ENCODE results near the gene VWA1. TPM values are rescaled to one million over a fixed set of nuclear protein-coding genes. Genes with fewer than 3 reads are reported as not detected.
"Not testable (repeated sequence)": the region's sequence is repeated elsewhere in the genome, so short reads cannot be mapped to it uniquely, and the experiment has no call there.

The VWA1 gene
- total and polyA plus RNA-seq, 5 experiments from 2014 or later = not detected

DNA sequence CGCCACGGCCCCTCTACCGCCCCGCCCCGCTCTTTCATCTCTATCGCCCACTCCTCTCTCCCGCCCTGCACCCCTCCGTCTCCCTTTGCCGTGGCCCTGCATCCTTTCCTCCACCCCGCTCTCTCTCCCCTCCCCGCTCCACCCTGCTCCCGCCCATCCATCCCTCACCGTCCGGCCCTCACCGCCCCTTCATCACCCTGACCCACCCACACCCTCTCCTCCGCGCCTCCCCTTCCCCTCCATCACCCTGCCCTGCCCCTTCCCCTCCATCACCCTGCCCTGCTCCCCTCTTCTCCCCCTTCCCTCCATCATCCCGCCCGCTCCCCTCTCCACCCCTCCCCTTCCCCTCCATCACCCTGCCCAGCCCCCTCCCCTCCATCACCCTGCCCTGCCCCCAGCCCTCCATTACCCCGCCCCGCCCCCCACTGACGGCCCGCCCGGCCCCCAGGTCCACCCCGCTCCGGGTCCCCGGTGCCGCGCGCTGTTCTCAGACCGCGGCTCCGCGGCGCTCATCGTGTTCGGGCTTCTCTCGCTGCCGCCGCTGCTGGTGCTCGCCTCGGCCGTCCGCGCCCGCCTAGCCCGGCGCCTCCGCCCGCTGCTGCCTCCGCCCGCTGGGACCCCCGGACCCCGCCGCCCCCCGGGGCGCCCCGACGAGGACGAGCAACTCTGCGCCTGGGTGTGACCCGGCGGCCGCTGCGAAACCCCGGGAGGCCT, 8.2 kb upstream of the VWA1 start:
- Mint-ChIP-seq H3K27me3 (peaks cover 4 to 49% (median 8%) of the 10 kb centered on the region in 5 donors), H3K36me3 (peaks cover 0 to 4% (median 0%) of the 10 kb centered on the region in 3 donors), H3K4me3 (peak overlapping the region in 2 of 10 donors; percentile 29 to 30), H3K27ac (no peak overlapping the region), H3K9me3 (peaks cover 0 to 3% (median 0%) of the 10 kb centered on the region in 9 donors), H3K4me1 (peaks cover 4 to 12% (median 8%) of the 10 kb centered on the region in 4 donors)
- peak; percentile 29 to 52 for ATAC-seq
- POLR2A ChIA-PET = interaction anchor here (0.5 to 1.0 kb wide), 2 partner anchors 20 to 239 kb away, joined by 3 to 4 read pairs; no protein-coding TSS in a partner anchor
- peak in 1 of 10 donors; percentile 68 for DNase-seq

DNA sequence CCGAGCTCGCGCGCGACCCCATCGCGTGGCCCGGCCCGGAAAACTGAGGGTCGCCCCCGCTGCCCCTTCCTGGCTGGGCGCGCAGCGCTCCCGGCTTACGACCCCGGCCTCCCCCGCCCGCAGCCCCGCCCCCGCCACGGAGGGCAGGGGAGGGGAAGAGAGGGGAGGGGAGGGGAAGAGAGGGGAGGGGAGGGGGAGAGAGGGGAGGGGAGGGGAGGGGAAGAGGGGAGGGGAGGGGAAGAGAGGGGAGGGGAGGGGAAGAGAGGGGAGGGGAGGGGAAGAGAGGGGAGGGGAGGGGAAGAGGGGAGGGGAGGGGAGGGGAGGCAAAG, 7.7 kb upstream of the VWA1 start:
- peaks cover 2 to 10% (median 7%) of the 10 kb centered on the region in 4 donors for H3K4me1 Mint-ChIP-seq
- H3K4me3 Mint-ChIP-seq = no peak overlapping the region
- H3K9me3 Mint-ChIP-seq = peaks cover 0 to 3% (median 0%) of the 10 kb centered on the region in 9 donors
- ATAC-seq (no peak), DNase-seq (no peak)
- H3K27me3 Mint-ChIP-seq = peaks cover 4 to 48% (median 8%) of the 10 kb centered on the region in 5 donors
- H3K36me3 Mint-ChIP-seq = peaks cover 0 to 4% (median 0%) of the 10 kb centered on the region in 3 donors
- POLR2A ChIA-PET = interaction anchor here (0.5 kb wide), 1 partner anchor 240 kb away, joined by 3 read pairs; no protein-coding TSS in a partner anchor
- H3K27ac Mint-ChIP-seq = no peak overlapping the region

DNA sequence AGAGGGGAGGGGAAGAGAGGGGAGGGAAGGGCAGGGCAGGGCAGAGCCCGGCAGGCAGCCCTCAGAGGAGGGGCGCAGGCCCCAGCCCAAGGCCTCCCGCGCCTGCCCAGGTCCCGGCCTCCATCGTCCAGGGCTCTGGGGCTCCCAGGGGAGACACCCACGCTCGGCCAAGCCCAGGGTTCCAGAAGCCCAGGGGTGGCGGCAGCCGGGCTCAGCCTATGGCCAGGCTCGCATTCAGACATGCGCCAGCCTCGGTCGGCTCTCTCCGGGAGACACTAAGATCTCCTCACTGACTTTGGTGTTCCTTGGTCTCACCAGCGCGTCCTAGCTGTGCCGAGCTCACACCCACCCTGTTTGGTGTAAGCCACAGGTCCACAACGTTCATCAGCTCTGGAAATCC, 7.3 kb upstream of the VWA1 start:
- ATAC-seq (no peak), DNase-seq (peak in 1 of 10 donors; percentile 57)
- peaks cover 4 to 46% (median 6%) of the 10 kb centered on the region in 5 donors for H3K27me3 Mint-ChIP-seq
- H3K4me3 Mint-ChIP-seq = peak overlapping the region; percentile 19 to 76 (median 61)
- H3K27ac Mint-ChIP-seq = peak overlapping the region in 2 of 10 donors; percentile 47 to 82
- H3K4me1 Mint-ChIP-seq = peaks cover 1 to 10% (median 5%) of the 10 kb centered on the region in 4 donors
- H3K9me3 Mint-ChIP-seq = peaks cover 0 to 3% (median 0%) of the 10 kb centered on the region in 9 donors
- POLR2A ChIA-PET = no interaction called here
- peaks cover 0 to 4% (median 0%) of the 10 kb centered on the region in 3 donors for H3K36me3 Mint-ChIP-seq

GRCh38 chr1:1428967-1429366, 6.5 kb upstream of the VWA1 start:
- Mint-ChIP-seq H3K4me3 (peak overlapping the region in 1 of 10 donors; percentile 76), H3K27me3 (peaks cover 3 to 43% (median 6%) of the 10 kb centered on the region in 5 donors)
- not testable (repeated sequence) for H3K9me3 Mint-ChIP-seq, DNase-seq, H3K36me3 Mint-ChIP-seq, ATAC-seq, H3K27ac Mint-ChIP-seq, H3K4me1 Mint-ChIP-seq
- POLR2A ChIA-PET = interaction anchor here (0.6 to 0.7 kb wide), 2 partner anchors 144 to 506 kb away, joined by 4 read pairs; no protein-coding TSS in a partner anchor

DNA sequence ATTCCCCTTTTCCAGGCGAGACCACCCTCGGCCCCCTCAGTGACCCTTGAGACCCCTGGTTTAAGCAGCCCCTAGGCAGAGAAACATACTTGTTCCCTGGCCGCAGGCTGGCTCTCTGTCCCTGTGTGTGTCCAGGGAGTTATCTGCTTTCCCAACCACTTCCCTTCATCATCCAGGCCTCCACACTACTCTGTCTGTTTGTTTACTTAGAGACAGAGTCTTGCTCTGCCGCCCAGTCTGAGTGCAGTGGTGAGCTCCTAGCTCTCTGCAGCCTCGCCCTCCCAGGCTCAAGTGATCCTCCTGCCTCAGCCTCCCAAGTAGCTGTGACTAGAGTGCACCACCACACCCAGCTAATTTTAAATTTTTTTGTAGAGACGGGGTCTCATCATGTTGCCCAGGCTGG, 5.8 kb upstream of the VWA1 start:
- H3K27me3 Mint-ChIP-seq = peaks cover 3 to 41% (median 6%) of the 10 kb centered on the region in 5 donors
- peaks cover 0 to 4% (median 0%) of the 10 kb centered on the region in 3 donors for H3K36me3 Mint-ChIP-seq
- peaks cover 0 to 3% (median 0%) of the 10 kb centered on the region in 9 donors for H3K9me3 Mint-ChIP-seq
- H3K4me3 Mint-ChIP-seq = peak overlapping the region in 1 of 10 donors; percentile 34
- DNase-seq = peak in 1 of 10 donors; percentile 40
- POLR2A ChIA-PET = no interaction called here
- H3K4me1 Mint-ChIP-seq = peaks cover 1 to 12% (median 5%) of the 10 kb centered on the region in 4 donors
- ATAC-seq = no peak
- no peak overlapping the region for H3K27ac Mint-ChIP-seq

GRCh38 chr1:1430114-1430982, 5.1 kb upstream of the VWA1 start:
- Mint-ChIP-seq H3K27me3 (peaks cover 3 to 40% (median 9%) of the 10 kb centered on the region in 5 donors), H3K27ac (no peak overlapping the region), H3K4me3 (no peak overlapping the region), H3K4me1 (peaks cover 1 to 18% (median 8%) of the 10 kb centered on the region in 4 donors), H3K36me3 (peaks cover 0 to 4% (median 0%) of the 10 kb centered on the region in 3 donors), H3K9me3 (peaks cover 0 to 3% (median 0%) of the 10 kb centered on the region in 9 donors)
- DNase-seq = peak in 1 of 10 donors; percentile 50
- POLR2A ChIA-PET = no interaction called here
- ATAC-seq = no peak

- peaks cover 0 to 3% (median 0%) of the 10 kb centered on the region in 9 donors for H3K9me3 Mint-ChIP-seq
Observed at GRCh38 chr1:1430992-1431844, 4.3 kb upstream of the VWA1 start.

DNA sequence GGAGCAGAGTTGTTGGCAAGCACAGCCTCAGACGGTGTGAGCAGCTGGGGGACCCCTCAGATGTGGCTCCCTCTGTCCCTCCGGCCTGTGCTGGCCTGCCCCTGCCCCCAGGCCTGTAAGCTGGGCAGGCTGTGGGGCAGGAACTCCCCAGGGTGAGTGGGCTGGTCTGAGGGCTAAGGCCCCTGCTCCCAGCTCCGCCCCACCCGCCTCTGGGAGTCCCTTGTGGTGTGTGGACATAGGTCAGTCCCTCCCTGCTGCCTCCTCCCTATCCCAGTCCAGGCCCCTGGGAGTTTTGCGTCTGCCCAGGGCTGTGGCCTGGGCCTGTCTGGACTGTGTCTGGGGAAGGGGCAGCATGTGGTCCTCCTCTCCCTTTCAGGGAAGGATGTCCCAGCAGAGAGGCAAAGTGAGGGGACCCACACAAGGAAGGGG, 3.6 kb upstream of the VWA1 start:
- no peak for ATAC-seq

More at GRCh38 chr1:1430992-1431844, 4.3 kb upstream of the VWA1 start:
- no peak overlapping the region for H3K27ac Mint-ChIP-seq
- H3K27me3 Mint-ChIP-seq = peaks cover 3 to 39% (median 10%) of the 10 kb centered on the region in 5 donors
- ATAC-seq (no peak), DNase-seq (peak in 1 of 10 donors; percentile 22)
- peaks cover 1 to 13% (median 10%) of the 10 kb centered on the region in 4 donors for H3K4me1 Mint-ChIP-seq
- POLR2A ChIA-PET = no interaction called here
- H3K36me3 Mint-ChIP-seq = peaks cover 0 to 4% (median 0%) of the 10 kb centered on the region in 3 donors
- peak overlapping the region in 1 of 10 donors; percentile 6 for H3K4me3 Mint-ChIP-seq

GRCh38 chr1:1432274-1432950, 3.1 kb upstream of the VWA1 start:
- Mint-ChIP-seq H3K27me3 (peaks cover 3 to 40% (median 11%) of the 10 kb centered on the region in 5 donors), H3K27ac (peak overlapping the region in 1 of 10 donors; percentile 29), H3K4me3 (no peak overlapping the region), H3K36me3 (peaks cover 0 to 4% (median 0%) of the 10 kb centered on the region in 3 donors), H3K9me3 (peaks cover 0 to 3% (median 0%) of the 10 kb centered on the region in 9 donors), H3K4me1 (peaks cover 3 to 13% (median 10%) of the 10 kb centered on the region in 4 donors)
- DNase-seq (peak in 1 of 10 donors; percentile 60), ATAC-seq (no peak)
- POLR2A ChIA-PET = no interaction called here

More for the DNA sequence above, 3.6 kb upstream of the VWA1 start:
- no peak overlapping the region for H3K27ac Mint-ChIP-seq
- H3K36me3 Mint-ChIP-seq = peaks cover 0 to 4% (median 0%) of the 10 kb centered on the region in 3 donors
- peaks cover 0 to 3% (median 0%) of the 10 kb centered on the region in 9 donors for H3K9me3 Mint-ChIP-seq
- peaks cover 3 to 13% (median 10%) of the 10 kb centered on the region in 4 donors for H3K4me1 Mint-ChIP-seq
- H3K27me3 Mint-ChIP-seq = peaks cover 3 to 40% (median 11%) of the 10 kb centered on the region in 5 donors
- POLR2A ChIA-PET = no interaction called here
- DNase-seq = peak in 1 of 10 donors; percentile 41
- H3K4me3 Mint-ChIP-seq = no peak overlapping the region

DNA sequence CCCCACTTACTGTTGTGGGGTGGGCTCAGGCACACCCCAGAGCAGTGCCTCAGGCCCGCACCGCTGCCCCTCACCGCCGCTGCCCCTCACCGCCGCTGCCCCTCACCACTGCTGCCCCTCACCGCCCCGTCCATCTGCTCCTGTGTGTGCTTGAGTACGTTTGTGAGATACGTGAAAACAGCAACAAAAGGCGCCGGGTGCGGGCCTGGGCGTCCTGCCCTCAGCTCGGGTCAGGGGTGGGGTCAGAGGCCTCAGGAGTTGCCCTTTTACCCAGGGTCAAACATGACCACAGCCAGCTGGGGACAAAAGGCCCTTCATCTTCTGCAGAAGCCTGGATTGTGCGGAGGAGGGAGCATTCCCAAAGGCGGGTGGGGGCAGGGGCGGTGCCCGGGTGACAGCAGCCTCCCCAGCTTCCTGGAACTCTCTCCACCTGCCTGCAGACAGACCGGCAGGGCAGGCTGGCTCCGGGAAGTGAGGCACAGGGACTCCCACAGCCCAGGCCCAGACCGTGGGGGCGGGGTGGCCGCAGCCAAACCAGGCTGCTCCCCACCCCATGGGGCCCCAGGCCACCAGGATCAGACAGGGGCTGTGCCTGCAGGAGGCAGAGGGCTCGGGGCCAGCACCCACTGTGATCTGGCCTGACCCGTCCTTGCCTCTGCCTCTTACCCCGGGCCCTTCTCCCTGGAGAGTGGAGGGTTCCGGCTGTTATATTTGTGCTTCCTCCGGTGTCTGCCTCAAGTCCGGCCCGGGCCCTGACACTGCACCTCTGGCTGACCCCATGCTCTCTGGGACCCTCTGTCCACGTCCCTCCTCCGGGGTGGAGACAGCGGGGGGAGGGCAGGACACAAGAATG, 2.3 kb upstream of the VWA1 start:
- Mint-ChIP-seq H3K27ac (no peak overlapping the region), H3K4me3 (no peak overlapping the region), H3K9me3 (peaks cover 0 to 3% (median 0%) of the 10 kb centered on the region in 9 donors), H3K4me1 (peaks cover 3 to 13% (median 10%) of the 10 kb centered on the region in 4 donors), H3K27me3 (peaks cover 3 to 41% (median 11%) of the 10 kb centered on the region in 5 donors), H3K36me3 (peaks cover 0 to 4% (median 0%) of the 10 kb centered on the region in 3 donors)
- no peak for ATAC-seq
- POLR2A ChIA-PET = interaction anchor here (0.8 kb wide), 1 partner anchor 10 kb away, joined by 3 read pairs; no protein-coding TSS in a partner anchor
- peak in 1 of 10 donors; percentile 60 for DNase-seq
